ENCODE measurements around the gene CFAP77. TPM values are rescaled to one million over a fixed set of nuclear protein-coding genes. Genes with fewer than 3 reads are reported as not detected.
A peak's percentile ranks its signal among the peaks of the same experiment; 100 is the strongest.

Gene CFAP77
- total and polyA plus RNA-seq, 2 of the 8 experiments (the other 6 are each of a cell fraction or from before 2014, with no cell fraction given): 0.63 to 0.97 TPM

DNA sequence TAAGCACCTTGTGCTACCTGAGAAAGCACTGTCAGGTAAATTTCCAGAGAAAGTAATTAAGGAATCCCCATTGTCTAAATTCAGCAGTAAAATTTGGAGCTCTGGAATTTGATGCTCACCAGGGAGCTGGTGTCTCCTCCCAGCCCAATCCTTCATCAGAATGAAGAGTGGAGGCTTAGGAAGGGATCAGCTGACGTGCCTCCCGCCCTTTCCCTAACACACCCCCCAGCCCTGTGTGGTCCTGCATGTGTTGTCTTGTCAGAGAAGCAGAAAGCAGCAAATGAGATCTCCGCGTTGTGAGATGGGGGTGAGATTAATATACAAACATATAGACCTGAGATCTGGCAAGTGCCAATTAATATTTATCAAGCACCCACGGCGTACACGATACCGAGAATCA, 145.5 kb downstream of the CFAP77 start:
- Histone ChIP-seq H3K79me1 (ENCODE audit: low read depth, low read length) (no peaks in the 10 kb centered on the region), H4K8ac (ENCODE audit: extremely low read depth, insufficient read depth, low read length) (no peak overlapping the region), H3K4me2 (ENCODE audit: insufficient read depth in 1 of 2, low read depth in 2 of 2, low read length in 2 of 2) (no peak overlapping the region), H3K27ac (ENCODE audit: low read depth, low read length) (no peak overlapping the region), H3K36me3 (ENCODE audit: control insufficient read depth in 2 of 4, insufficient read depth in 4 of 4, low read length in 3 of 4) (no peaks in the 10 kb centered on the region), H3K4me3 (ENCODE audit: extremely low read depth in 1 of 4, insufficient read depth in 2 of 4, low read depth in 3 of 4, low read length in 4 of 4) (no peak overlapping the region), H3K79me2 (ENCODE audit: control insufficient read depth in 1 of 2, insufficient read depth in 2 of 2, low read length in 2 of 2) (no peaks in the 10 kb centered on the region), H4K20me1 (replicated peaks in 1 of 2; ENCODE audit: control insufficient read depth in 1 of 2, insufficient read depth in 2 of 2, low read length in 2 of 2) (peaks cover 0 to 2% of the 10 kb centered on the region in 2 experiments), H3K14ac (ENCODE audit: insufficient read length) (no peak overlapping the region), H2BK5ac (ENCODE audit: low read depth, low read length) (no peak overlapping the region), H2BK20ac (ENCODE audit: low read length) (no peak overlapping the region), H2AK5ac (ENCODE audit: low read depth, low read length) (no peak overlapping the region), H3K9ac (replicated peaks in 1 of 4; ENCODE audit: extremely low read depth in 1 of 4, low read depth in 3 of 4, low read length in 3 of 4) (no peak overlapping the region), H4K91ac (replicated peaks; ENCODE audit: insufficient read length, low read length) (no peak overlapping the region), H2BK15ac (ENCODE audit: low read length) (no peak overlapping the region), H4K5ac (ENCODE audit: insufficient read length, low read depth, low read length) (no peak overlapping the region), H3K27me3 (replicated peaks in 1 of 4; ENCODE audit: control insufficient read depth in 3 of 4, extremely low read depth in 1 of 4, insufficient read depth in 3 of 4, low read length in 3 of 4) (no peaks in the 10 kb centered on the region), H3K23ac (ENCODE audit: insufficient read length) (no peak overlapping the region), H2AFZ (ENCODE audit: low read length) (no peak overlapping the region), H3K4ac (replicated peaks; ENCODE audit: insufficient read length, low read depth, low read length) (no peak overlapping the region), H3K4me1 (replicated peaks in 1 of 4; ENCODE audit: control insufficient read depth in 3 of 4, insufficient read depth in 4 of 4, low read length in 3 of 4) (peaks cover 0 to under 1% (median 0%) of the 10 kb centered on the region in 4 experiments; a peak in 1 of 7 replicates), H3K18ac (ENCODE audit: extremely low read depth, low read length) (no peak overlapping the region), H3K23me2 (ENCODE audit: low read depth, low read length) (no peaks in the 10 kb centered on the region; the same call in 1 of the 2 replicates), H2BK120ac (replicated peaks; ENCODE audit: low read depth, low read length) (no peak overlapping the region), H3K9me3 (ENCODE audit: insufficient read depth in 2 of 2, low read depth in 1 of 2, low read length in 1 of 2) (peaks cover 0 to 2% of the 10 kb centered on the region in 2 experiments; a peak in 1 of 4 replicates), H3K56ac (replicated peaks; ENCODE audit: insufficient read length, low read depth, low read length) (no peak overlapping the region), H2BK12ac (ENCODE audit: low read depth, low read length) (no peak overlapping the region)
- 77% methylated on average over 8 of the region's 8 CpGs; no CpG with 5 or more reads in 1 of the 2 experiments for WGBS, 2 experiments (ENCODE audit: extremely low coverage in 1 of 2, insufficient coverage in 1 of 2, insufficient read length in 1 of 2, insufficient replicate concordance in 2 of 2, low coverage in 1 of 2, low lambda C conversion rate in 2 of 2, missing lambda C conversion rate in 1 of 2)
- DNase-seq (ENCODE audit: low read depth in 1 of 2, low spot score in 2 of 2) (no peak), FAIRE-seq (no peak)
- POLR2A ChIA-PET (ENCODE audit: partially characterized antibody): no interaction called here
- CTCF ChIA-PET (ENCODE audit: partially characterized antibody): interaction anchor here (1.3 kb wide), 1 partner anchor 19 kb away, joined by 4 read pairs; no protein-coding TSS in a partner anchor
- TF ChIP-seq, protein P1, sequence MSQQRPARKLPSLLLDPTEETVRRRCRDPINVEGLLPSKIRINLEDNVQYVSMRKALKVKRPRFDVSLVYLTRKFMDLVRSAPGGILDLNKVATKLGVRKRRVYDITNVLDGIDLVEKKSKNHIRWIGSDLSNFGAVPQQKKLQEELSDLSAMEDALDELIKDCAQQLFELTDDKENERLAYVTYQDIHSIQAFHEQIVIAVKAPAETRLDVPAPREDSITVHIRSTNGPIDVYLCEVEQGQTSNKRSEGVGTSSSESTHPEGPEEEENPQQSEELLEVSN (IDR thresholded peaks at IDR 0.05): peak; percentile 63
- TF ChIP-seq GTF2F1 (IDR thresholded peaks at IDR 0.05; ENCODE audit: borderline replicate concordance, low read depth, low read length): no peak

Measured in H1 (cell line).